ENCODE measurements around the gene VCPKMT.

DNA sequence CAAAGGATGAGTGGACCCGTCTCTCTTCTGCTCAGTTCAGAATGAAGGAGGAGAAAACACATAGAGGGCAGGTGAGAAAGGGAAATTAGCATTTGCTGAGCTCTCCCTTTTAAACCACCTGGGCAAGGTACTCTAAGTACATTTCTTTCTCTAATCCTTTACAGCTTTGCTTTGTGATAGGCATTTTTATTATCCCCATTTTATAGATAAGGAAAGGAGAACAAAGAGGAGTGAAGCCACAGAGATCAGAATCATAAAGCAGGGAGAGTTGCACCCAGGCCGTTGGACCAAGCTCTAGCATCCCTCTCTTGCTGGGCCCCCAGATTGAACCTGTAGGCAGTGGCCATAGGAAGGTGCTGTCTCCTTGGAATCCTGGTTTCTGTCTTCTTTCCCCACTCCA is 47.0 kb downstream of the VCPKMT start:
- TF ChIP-seq, protein P1, sequence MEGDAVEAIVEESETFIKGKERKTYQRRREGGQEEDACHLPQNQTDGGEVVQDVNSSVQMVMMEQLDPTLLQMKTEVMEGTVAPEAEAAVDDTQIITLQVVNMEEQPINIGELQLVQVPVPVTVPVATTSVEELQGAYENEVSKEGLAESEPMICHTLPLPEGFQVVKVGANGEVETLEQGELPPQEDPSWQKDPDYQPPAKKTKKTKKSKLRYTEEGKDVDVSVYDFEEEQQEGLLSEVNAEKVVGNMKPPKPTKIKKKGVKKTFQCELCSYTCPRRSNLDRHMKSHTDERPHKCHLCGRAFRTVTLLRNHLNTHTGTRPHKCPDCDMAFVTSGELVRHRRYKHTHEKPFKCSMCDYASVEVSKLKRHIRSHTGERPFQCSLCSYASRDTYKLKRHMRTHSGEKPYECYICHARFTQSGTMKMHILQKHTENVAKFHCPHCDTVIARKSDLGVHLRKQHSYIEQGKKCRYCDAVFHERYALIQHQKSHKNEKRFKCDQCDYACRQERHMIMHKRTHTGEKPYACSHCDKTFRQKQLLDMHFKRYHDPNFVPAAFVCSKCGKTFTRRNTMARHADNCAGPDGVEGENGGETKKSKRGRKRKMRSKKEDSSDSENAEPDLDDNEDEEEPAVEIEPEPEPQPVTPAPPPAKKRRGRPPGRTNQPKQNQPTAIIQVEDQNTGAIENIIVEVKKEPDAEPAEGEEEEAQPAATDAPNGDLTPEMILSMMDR (IDR thresholded peaks at IDR 0.05) = no peak
- TF ChIP-seq POLR2A (IDR thresholded peaks at IDR 0.05) (no peak), POLR2AphosphoS5 (IDR thresholded peaks at IDR 0.05) (no peak), EP300 (IDR thresholded peaks at IDR 0.05) (no peak)

All from suprapubic skin (tissue), 4 donors.